Ascending aorta (tissue), 2 donors: ENCODE results near the gene PTPRA. TPM values are rescaled to one million over a fixed set of nuclear protein-coding genes. Genes with fewer than 3 reads are reported as not detected.

Experiments used
- DNase-seq, 2 donors: peaks; one replicate each; pipeline ENCODE4 v3.0.0-alpha.2; 2019; ENCODE audit warnings: low spot score in 2 of 2
- H3K27ac ChIP-seq, 2 donors: fragments of 200-600 bp; sonication (generic); one replicate each; pipeline ENCODE4 v1.5.1; 2016 to 2017; ENCODE audit warnings: mild to moderate bottlenecking in 1 of 2
- H3K27me3 ChIP-seq: fragments of 200-600 bp; sonication (generic); one replicate; pipeline ENCODE4 v1.5.1; 2017
- H3K36me3 ChIP-seq, 2 donors: fragments of 200-600 bp; sonication (generic); one replicate each; pipeline ENCODE4 v1.5.1; 2016
- H3K4me1 ChIP-seq, 2 donors: fragments of 200-600 bp; sonication (generic); one replicate each; pipeline ENCODE4 v1.5.1; 2016 to 2017; ENCODE audit warnings: mild to moderate bottlenecking in 1 of 2
- H3K4me3 ChIP-seq, 2 donors: fragments of 200-600 bp; sonication (generic); one replicate each; pipeline ENCODE4 v1.5.1; 2016 to 2017; ENCODE audit warnings: mild to moderate bottlenecking in 1 of 2
- H3K9me3 ChIP-seq, 2 donors: fragments of 200-600 bp; sonication (generic); one replicate each; pipeline ENCODE4 v1.5.1; 2016
- intact Hi-C: fragments of 100-400 bp; cut with DNase I; formaldehyde crosslinking; loops from one replicate; pipeline ENCODE4 v1.15.1; 2023
- total RNA-seq: library from RNA; depleted of rRNA; stranded (reverse); fragments of >200 nt; gene quantifications from one replicate; pipeline ENCODE4 v1.1.0, GENCODE V29; 2016
- TF ChIP-seq, protein P1 (sequence below), 3 experiments: fragments of 200-600 bp in 2 of 3; fragments of 450-650 bp in 1 of 3; sonication (generic) in 2 of 3; IDR thresholded peaks; one replicate each; pipeline ENCODE4 v1.5.1; 2016 to 2019; ENCODE audit warnings: antibody characterized with exemption in 3 of 3, mild to moderate bottlenecking in 1 of 3, moderate library complexity in 1 of 3

PTPRA gene
- total RNA-seq, 1 donor from 2014 or later = 24.2 TPM

DNA sequence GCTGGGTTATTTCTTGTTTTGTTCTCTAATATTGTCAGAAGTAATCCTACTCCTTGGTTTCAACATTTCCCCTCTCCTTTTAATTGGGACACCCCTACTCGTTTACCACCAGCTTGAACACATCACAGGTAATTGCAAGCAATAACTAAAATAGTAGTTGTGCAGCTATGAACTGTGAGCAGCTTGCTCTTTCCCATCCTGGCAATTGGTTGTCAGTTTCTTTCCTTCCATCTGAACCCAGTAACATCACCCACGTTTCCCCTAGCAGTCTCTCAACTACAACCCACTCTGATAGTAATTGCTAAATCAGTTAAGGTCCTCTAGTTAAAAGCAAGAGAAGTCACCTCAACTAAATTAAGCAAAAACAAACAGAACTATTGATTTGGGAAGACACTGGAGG, 122.5 kb downstream of the PTPRA start:
- intact Hi-C loops = no loop called here
- TF ChIP-seq, protein P1, sequence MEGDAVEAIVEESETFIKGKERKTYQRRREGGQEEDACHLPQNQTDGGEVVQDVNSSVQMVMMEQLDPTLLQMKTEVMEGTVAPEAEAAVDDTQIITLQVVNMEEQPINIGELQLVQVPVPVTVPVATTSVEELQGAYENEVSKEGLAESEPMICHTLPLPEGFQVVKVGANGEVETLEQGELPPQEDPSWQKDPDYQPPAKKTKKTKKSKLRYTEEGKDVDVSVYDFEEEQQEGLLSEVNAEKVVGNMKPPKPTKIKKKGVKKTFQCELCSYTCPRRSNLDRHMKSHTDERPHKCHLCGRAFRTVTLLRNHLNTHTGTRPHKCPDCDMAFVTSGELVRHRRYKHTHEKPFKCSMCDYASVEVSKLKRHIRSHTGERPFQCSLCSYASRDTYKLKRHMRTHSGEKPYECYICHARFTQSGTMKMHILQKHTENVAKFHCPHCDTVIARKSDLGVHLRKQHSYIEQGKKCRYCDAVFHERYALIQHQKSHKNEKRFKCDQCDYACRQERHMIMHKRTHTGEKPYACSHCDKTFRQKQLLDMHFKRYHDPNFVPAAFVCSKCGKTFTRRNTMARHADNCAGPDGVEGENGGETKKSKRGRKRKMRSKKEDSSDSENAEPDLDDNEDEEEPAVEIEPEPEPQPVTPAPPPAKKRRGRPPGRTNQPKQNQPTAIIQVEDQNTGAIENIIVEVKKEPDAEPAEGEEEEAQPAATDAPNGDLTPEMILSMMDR (IDR thresholded peaks at IDR 0.05) = no peak
- Histone ChIP-seq H3K9me3 (no peaks in the 10 kb centered on the region), H3K27ac (no peak overlapping the region), H3K27me3 (no peaks in the 10 kb centered on the region), H3K4me3 (no peak overlapping the region), H3K4me1 (no peaks in the 10 kb centered on the region), H3K36me3 (peaks cover 32 to 49% of the 10 kb centered on the region in 2 donors)
- no peak for DNase-seq

DNA sequence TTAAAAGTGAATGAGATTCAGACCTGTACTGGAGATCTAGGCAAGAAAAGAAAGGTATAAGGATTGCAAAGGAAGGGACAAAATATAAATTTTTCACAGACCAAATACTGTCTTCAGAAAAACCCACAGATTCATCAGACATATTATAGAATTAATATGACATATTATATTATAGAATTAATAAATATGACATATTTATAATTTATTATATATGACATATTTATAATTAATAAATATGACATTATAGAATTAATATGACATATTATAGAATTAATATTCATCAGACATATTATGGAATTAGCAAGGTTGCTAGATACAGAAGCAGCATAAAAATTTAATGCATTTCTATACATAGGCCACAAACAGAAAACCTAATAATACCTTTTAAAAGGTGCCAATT, 125.4 kb downstream of the PTPRA start:
- H3K4me1 ChIP-seq = no peaks in the 10 kb centered on the region
- DNase-seq = no peak
- H3K9me3 ChIP-seq = no peaks in the 10 kb centered on the region
- H3K4me3 ChIP-seq = no peak overlapping the region
- no peaks in the 10 kb centered on the region for H3K27me3 ChIP-seq
- TF ChIP-seq, protein P1 (IDR thresholded peaks at IDR 0.05) = no peak
- intact Hi-C loops = no loop called here
- H3K36me3 ChIP-seq = peaks cover 12 to 27% of the 10 kb centered on the region in 2 donors
- H3K27ac ChIP-seq = no peak overlapping the region

DNA sequence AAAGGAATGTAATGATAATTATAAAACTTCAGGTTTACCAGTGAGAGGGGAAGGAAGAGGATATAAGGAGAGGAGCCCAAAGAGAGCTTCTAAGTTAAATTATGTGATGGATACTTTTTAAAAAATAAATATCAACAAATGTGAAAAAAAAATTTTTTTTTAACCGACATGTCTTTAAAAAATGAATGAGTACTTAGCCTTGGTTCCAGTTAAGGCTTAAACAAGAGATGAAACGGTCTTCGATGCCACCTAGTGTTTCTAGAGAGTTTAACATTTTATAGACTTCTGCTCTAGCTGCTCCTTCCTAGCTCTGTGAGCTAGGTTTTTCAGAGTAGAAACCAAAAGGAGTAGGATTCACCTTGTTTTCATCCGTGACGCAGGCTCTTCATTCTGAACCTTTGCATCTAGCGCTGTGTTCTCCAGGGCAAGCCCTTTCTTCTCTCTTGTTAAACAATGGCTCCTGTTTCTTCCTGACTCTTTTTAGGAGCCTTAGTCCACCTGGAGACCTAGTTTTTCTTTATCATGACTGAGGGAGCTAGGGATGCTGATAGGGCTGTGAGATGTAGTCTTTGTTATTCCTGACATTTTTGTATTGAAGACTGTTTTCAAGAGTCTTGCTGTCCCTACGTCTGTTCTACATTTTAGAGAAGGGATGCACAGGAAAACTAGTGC, 127.7 kb downstream of the PTPRA start:
- Histone ChIP-seq H3K4me3 (no peak overlapping the region), H3K4me1 (no peaks in the 10 kb centered on the region), H3K27ac (no peak overlapping the region), H3K9me3 (no peaks in the 10 kb centered on the region), H3K36me3 (peaks cover 16 to 26% of the 10 kb centered on the region in 2 donors), H3K27me3 (no peaks in the 10 kb centered on the region)
- TF ChIP-seq, protein P1 (IDR thresholded peaks at IDR 0.05) = peak in 2 of 3 experiments; percentile 34 to 36
- intact Hi-C loops = loop anchor here (10.0 kb wide), 1 partner anchor 346 kb away; the partner anchor contains the start of gene NOP56
- no peak for DNase-seq

DNA sequence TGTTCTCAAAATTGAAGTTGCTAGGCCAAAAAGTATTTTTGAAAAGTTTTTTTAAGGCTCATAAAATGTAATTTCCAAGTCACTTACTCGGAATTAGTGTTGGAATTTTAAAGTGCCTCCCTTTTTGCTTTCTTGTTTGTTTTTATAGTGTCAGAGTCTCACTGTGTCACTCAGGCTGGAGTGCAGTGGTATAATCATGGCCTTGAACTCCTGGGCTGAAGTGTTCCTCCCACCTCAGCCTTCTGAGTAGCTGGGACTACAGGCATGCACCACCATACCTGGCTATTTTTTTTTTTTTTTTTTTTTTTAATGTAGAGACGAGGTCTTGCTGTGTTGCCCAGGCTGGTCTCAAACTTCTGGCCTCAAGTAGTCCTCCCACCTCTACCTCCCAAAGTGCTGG, 130.1 kb downstream of the PTPRA start:
- intact Hi-C loops = loop anchor here (10.0 kb wide), 1 partner anchor 349 kb away; the partner anchor contains the start of gene NOP56
- TF ChIP-seq, protein P1 (IDR thresholded peaks at IDR 0.05) = no peak
- Histone ChIP-seq H3K9me3 (no peaks in the 10 kb centered on the region), H3K36me3 (peaks cover 28 to 45% of the 10 kb centered on the region in 2 donors), H3K27me3 (no peaks in the 10 kb centered on the region), H3K4me1 (no peaks in the 10 kb centered on the region), H3K27ac (no peak overlapping the region), H3K4me3 (no peak overlapping the region)
- no peak for DNase-seq

DNA sequence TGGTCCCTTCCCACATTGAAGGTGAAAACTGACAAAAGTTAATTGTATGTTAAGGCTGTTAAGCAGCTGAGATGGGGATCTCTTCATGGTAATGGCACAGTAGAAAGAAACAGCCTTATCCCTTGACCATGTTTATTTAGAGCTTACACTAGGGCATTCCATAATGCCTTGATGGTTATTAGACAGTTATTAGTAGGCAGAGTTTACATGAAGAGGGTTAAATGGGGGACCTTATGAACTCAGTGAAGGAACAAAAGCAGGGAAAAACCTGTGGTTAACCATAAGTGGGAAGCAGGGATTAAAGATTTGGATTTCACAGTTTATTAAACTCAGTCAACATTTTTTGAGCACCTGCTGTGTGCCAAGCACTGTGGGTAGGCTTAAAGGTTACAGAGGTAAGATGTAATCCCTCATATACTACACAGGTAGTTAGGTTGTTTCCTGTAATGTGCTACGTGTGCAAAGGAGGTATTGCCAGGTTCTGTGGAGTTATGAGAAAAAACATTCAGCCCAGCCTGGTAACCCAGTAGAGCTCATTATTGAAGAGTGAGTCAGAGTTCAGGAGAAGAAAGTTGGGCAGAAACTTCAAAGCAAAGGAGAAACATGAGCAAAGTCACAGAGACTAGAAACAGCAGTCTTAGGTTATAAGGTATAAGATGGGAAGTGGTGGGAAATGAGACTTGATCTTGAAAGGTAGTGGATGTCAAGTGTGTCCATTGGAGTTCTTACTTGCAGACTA, 137.9 kb downstream of the PTPRA start:
- H3K9me3 ChIP-seq = no peaks in the 10 kb centered on the region
- H3K27me3 ChIP-seq = no peaks in the 10 kb centered on the region
- intact Hi-C loops = no loop called here
- no peaks in the 10 kb centered on the region for H3K4me1 ChIP-seq
- no peak overlapping the region for H3K4me3 ChIP-seq
- peaks cover 39 to 45% of the 10 kb centered on the region in 2 donors for H3K36me3 ChIP-seq
- no peak for DNase-seq
- no peak overlapping the region for H3K27ac ChIP-seq
- TF ChIP-seq, protein P1 (IDR thresholded peaks at IDR 0.05) = no peak
